CD14-positive monocyte (primary cell): ENCODE results near the gene NUMB. TPM values are rescaled to one million over a fixed set of nuclear protein-coding genes. Genes with fewer than 3 reads are reported as not detected.

Experiments
- DNase-seq, 3 donors: peaks; one replicate each; pipeline ENCODE4 v3.0.0-alpha.2; 2011 to 2022
- H2AFZ ChIP-seq: 2 replicates; pipeline ENCODE4 v1.6.0; 2012; ENCODE audit warnings: mild to moderate bottlenecking, low read depth, low read length, inconsistent platforms; ENCODE audit not compliant: insufficient read depth, poor library complexity, severe bottlenecking
- H3K27ac ChIP-seq, 2 donors: 1 replicate in 1 of 2; 2 replicates in 1 of 2; pipeline ENCODE4 v1.5.1; 2012 to 2013; ENCODE audit warnings: low read length in 2 of 2, control low read depth in 1 of 2, inconsistent platforms in 1 of 2, low read depth in 1 of 2, mild to moderate bottlenecking in 1 of 2
- H3K27me3 ChIP-seq, 2 donors: one replicate each; pipeline versions ENCODE4 v1.6.0 to v1.6.1; 2011 to 2013; ENCODE audit warnings: low read length in 2 of 2; ENCODE audit not compliant: control insufficient read depth in 2 of 2, insufficient read depth in 2 of 2
- H3K36me3 ChIP-seq, 2 donors: replicated peaks in 1 of 2; 1 replicate in 1 of 2; 2 replicates in 1 of 2; pipeline versions ENCODE4 v1.5.1 to v1.6.1; 2012 to 2013; ENCODE audit warnings: low read length in 2 of 2, control low read depth in 1 of 2, inconsistent platforms in 1 of 2, mild to moderate bottlenecking in 1 of 2; ENCODE audit not compliant: insufficient read depth in 2 of 2, control insufficient read depth in 1 of 2
- H3K4me1 ChIP-seq, 2 donors: 1 replicate in 1 of 2; 2 replicates in 1 of 2; pipeline versions ENCODE4 v1.5.1 to v1.6.1; 2012 to 2013; ENCODE audit warnings: low read length in 2 of 2, control low read depth in 1 of 2, inconsistent platforms in 1 of 2, mild to moderate bottlenecking in 1 of 2, moderate library complexity in 1 of 2; ENCODE audit not compliant: insufficient read depth in 2 of 2, control insufficient read depth in 1 of 2
- H3K4me2 ChIP-seq: replicated peaks from 2 replicates; pipeline ENCODE3; 2012; ENCODE audit warnings: low read length, moderate library complexity, mild to moderate bottlenecking; ENCODE audit not compliant: poor library complexity, severe bottlenecking; ENCODE audit errors: extremely low read depth
- H3K4me3 ChIP-seq, 3 experiments: fragments of 200-600 bp in 1 of 3; sonication (generic) in 1 of 3; replicated peaks in 1 of 3; 1 replicate in 2 of 3; 2 replicates in 1 of 3; pipeline ENCODE4 v1.5.1; 2011 to 2013; ENCODE audit warnings: low read length in 3 of 3, mild to moderate bottlenecking in 3 of 3, control low read depth in 2 of 3, low read depth in 2 of 3, inconsistent platforms in 1 of 3, moderate library complexity in 1 of 3
- H3K79me2 ChIP-seq: 2 replicates; pipeline ENCODE4 v1.6.0; 2012; ENCODE audit warnings: mild to moderate bottlenecking, control low read depth, inconsistent platforms, low read length, moderate library complexity; ENCODE audit not compliant: insufficient read depth
- H3K9ac ChIP-seq: 2 replicates; pipeline ENCODE4 v1.6.0; 2017; ENCODE audit warnings: low read length, mild to moderate bottlenecking; ENCODE audit not compliant: insufficient read depth, poor library complexity, severe bottlenecking
- H3K9me3 ChIP-seq, 2 donors: replicated peaks in 1 of 2; 1 replicate in 1 of 2; 2 replicates in 1 of 2; pipeline versions ENCODE4 v1.5.1 to v1.6.1; 2012 to 2013; ENCODE audit warnings: low read length in 2 of 2, control low read depth in 1 of 2; ENCODE audit not compliant: control insufficient read depth in 1 of 2, insufficient read depth in 1 of 2
- H4K20me1 ChIP-seq: 2 replicates; pipeline ENCODE4 v1.6.0; 2012; ENCODE audit warnings: mild to moderate bottlenecking, low read length, control low read depth, moderate library complexity; ENCODE audit not compliant: insufficient read depth
- H3K27ac Mint-ChIP-seq, 7 donors: one replicate each; pipeline ENCODE4 v1.8.0; 2020; ENCODE audit warnings: mild to moderate bottlenecking in 7 of 7, mixed read lengths in 7 of 7, moderate library complexity in 6 of 7, inconsistent platforms in 2 of 7
- H3K27me3 Mint-ChIP-seq, 3 donors: one replicate each; pipeline ENCODE4 v1.8.0; 2021 to 2022; ENCODE audit warnings: low read depth in 3 of 3, mild to moderate bottlenecking in 3 of 3, mixed read lengths in 3 of 3, moderate library complexity in 3 of 3, inconsistent platforms in 1 of 3
- H3K36me3 Mint-ChIP-seq, 2 donors: one replicate each; pipeline ENCODE4 v1.8.0; 2020; ENCODE audit warnings: mixed read lengths in 2 of 2, inconsistent platforms in 1 of 2, mild to moderate bottlenecking in 1 of 2
- H3K4me1 Mint-ChIP-seq: one replicate; pipeline ENCODE4 v1.8.0; 2020; ENCODE audit warnings: mild to moderate bottlenecking, mixed read lengths
- H3K4me3 Mint-ChIP-seq, 2 donors: one replicate each; pipeline ENCODE4 v1.8.0; 2020; ENCODE audit warnings: mild to moderate bottlenecking in 2 of 2, mixed read lengths in 2 of 2, moderate library complexity in 1 of 2
- H3K9me3 Mint-ChIP-seq, 7 donors: one replicate each; pipeline ENCODE4 v1.8.0; 2020 to 2022; ENCODE audit warnings: mixed read lengths in 7 of 7, mild to moderate bottlenecking in 6 of 7, moderate library complexity in 6 of 7, inconsistent platforms in 2 of 7
- CTCF ChIP-seq: fragments of 200-600 bp; IDR thresholded peaks from one replicate; pipeline ENCODE4 v1.8.0; 2022; ENCODE audit warnings: antibody characterized with exemption, mild to moderate bottlenecking
- WGBS: methylation state at CpG from one replicate; pipeline ENCODE4 v1.1.5; 2013; ENCODE audit warnings: missing lambda C conversion rate; ENCODE audit not compliant: insufficient coverage; 5-methylcytosine and 5-hydroxymethylcytosine counted together
- intact Hi-C, 2 donors: fragments of 100-400 bp; cut with micrococcal nuclease; formaldehyde crosslinking; loops; one replicate each; pipeline versions ENCODE4 v1.15.0 to v1.15.1; 2023
- polyA plus RNA-seq, 3 donors: library from polyadenylated mRNA; depleted of rRNA in 1 of 3; unstranded in 2 of 3; stranded (reverse) in 1 of 3; fragments of 300-500 nt in 2 of 3; fragments of >200 nt in 1 of 3; fragmentation: Illumina TruSeq in 2 of 3; gene quantifications; 1 replicate in 2 of 3; 2 replicates in 1 of 3; pipeline ENCODE4 v1.2.3, GENCODE V29; 2012 to 2021

Gene NUMB
- polyA plus RNA-seq, 3 donors, result 83.4 to 223 (median 126) TPM

GRCh38 chr14:73295198-73295796 is 163.0 kb downstream of the NUMB start:
- Histone ChIP-seq H4K20me1 (peaks cover 98% of the 10 kb centered on the region), H3K4me1 (no peaks in the 10 kb centered on the region), H3K4me2 (no peak overlapping the region), H3K79me2 (no peaks in the 10 kb centered on the region), H3K4me3 (no peak overlapping the region), H2AFZ (no peak overlapping the region), H3K27ac (no peak overlapping the region), H3K27me3 (no peaks in the 10 kb centered on the region), H3K9ac (no peak overlapping the region), H3K36me3 (peaks cover 43 to 87% of the 10 kb centered on the region in 2 donors), H3K9me3 (no peaks in the 10 kb centered on the region)
- peaks cover 0 to 1% (median 0%) of the 10 kb centered on the region in 3 donors for H3K27me3 Mint-ChIP-seq
- no peak overlapping the region for H3K4me3 Mint-ChIP-seq
- H3K27ac Mint-ChIP-seq, result no peak overlapping the region
- no peaks in the 10 kb centered on the region for H3K4me1 Mint-ChIP-seq
- no peaks in the 10 kb centered on the region for H3K9me3 Mint-ChIP-seq
- intact Hi-C loops, result loop anchor here (5.0 to 10.0 kb wide), 3 partner anchors 177 to 340 kb away; no protein-coding TSS in a partner anchor
- WGBS, result no CpG with 5 or more reads among the region's 1 CpG
- peak in 2 of 3 donors; percentile 20 to 48 for DNase-seq
- TF ChIP-seq CTCF, result peak; percentile 73
- peaks cover 55 to 68% of the 10 kb centered on the region in 2 donors for H3K36me3 Mint-ChIP-seq

- peak overlapping the region in 1 of 2 donors; percentile 27 for H3K27ac ChIP-seq
- Mint-ChIP-seq H3K36me3 (peaks cover 61 to 73% of the 10 kb centered on the region in 2 donors), H3K27ac (peak overlapping the region in 4 of 7 donors; percentile 10 to 77 (median 48)), H3K9me3 (no peaks in the 10 kb centered on the region), H3K27me3 (peaks cover 0 to 1% (median 0%) of the 10 kb centered on the region in 3 donors), H3K4me1 (no peaks in the 10 kb centered on the region), H3K4me3 (no peak overlapping the region)
- 67% methylated on average over 6 of the region's 12 CpGs for WGBS
- TF ChIP-seq CTCF, result no peak
- no peak overlapping the region for H3K4me3 ChIP-seq
- H3K4me2 ChIP-seq, result no peak overlapping the region
- H2AFZ ChIP-seq, result no peak overlapping the region
- H3K27me3 ChIP-seq, result no peaks in the 10 kb centered on the region
- intact Hi-C loops, result loop anchor here in 1 of 2 donors (10.0 kb wide), 1 partner anchor 341 kb away; no protein-coding TSS in a partner anchor
- DNase-seq, result no peak
- H3K79me2 ChIP-seq, result no peaks in the 10 kb centered on the region
- no peaks in the 10 kb centered on the region for H3K4me1 ChIP-seq
- peaks cover 98% of the 10 kb centered on the region for H4K20me1 ChIP-seq
- H3K9ac ChIP-seq, result no peak overlapping the region
- no peaks in the 10 kb centered on the region for H3K9me3 ChIP-seq
- H3K36me3 ChIP-seq, result peaks cover 51 to 89% of the 10 kb centered on the region in 2 donors
These were observed 164.3 kb downstream of the NUMB start for GRCh38 chr14:73293782-73294781.
